GM12874 (cell line): ENCODE measurements around the gene TSHZ2.

Experiments
- TF ChIP-seq, protein P1 (sequence below): IDR thresholded peaks from 2 replicates; pipeline ENCODE4 v1.5.1; 2011; ENCODE audit warnings: low read depth, mild to moderate bottlenecking, control low read depth, low read length, moderate library complexity; ENCODE audit not compliant: insufficient read depth

Gene TSHZ2

DNA sequence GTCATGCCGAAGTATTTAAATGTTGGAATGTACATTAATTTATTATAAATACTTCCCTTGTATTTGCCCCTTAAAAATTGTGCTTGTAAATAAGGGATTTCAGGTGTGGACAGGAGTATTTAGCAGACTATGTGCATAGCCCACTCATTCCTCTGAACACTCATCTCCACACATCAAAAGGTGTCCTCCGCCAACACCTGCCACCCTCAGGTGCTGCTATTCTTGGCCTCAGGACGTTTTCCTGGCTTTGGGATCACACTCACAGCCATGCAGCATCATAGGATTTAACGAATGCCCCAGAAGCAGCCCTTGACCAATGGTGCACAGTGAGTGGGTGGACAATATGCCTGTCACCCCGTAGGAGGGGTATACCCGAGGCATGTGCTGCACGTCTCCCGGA, 390.6 kb downstream of the TSHZ2 start:
- TF ChIP-seq, protein P1, sequence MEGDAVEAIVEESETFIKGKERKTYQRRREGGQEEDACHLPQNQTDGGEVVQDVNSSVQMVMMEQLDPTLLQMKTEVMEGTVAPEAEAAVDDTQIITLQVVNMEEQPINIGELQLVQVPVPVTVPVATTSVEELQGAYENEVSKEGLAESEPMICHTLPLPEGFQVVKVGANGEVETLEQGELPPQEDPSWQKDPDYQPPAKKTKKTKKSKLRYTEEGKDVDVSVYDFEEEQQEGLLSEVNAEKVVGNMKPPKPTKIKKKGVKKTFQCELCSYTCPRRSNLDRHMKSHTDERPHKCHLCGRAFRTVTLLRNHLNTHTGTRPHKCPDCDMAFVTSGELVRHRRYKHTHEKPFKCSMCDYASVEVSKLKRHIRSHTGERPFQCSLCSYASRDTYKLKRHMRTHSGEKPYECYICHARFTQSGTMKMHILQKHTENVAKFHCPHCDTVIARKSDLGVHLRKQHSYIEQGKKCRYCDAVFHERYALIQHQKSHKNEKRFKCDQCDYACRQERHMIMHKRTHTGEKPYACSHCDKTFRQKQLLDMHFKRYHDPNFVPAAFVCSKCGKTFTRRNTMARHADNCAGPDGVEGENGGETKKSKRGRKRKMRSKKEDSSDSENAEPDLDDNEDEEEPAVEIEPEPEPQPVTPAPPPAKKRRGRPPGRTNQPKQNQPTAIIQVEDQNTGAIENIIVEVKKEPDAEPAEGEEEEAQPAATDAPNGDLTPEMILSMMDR: no peak

DNA sequence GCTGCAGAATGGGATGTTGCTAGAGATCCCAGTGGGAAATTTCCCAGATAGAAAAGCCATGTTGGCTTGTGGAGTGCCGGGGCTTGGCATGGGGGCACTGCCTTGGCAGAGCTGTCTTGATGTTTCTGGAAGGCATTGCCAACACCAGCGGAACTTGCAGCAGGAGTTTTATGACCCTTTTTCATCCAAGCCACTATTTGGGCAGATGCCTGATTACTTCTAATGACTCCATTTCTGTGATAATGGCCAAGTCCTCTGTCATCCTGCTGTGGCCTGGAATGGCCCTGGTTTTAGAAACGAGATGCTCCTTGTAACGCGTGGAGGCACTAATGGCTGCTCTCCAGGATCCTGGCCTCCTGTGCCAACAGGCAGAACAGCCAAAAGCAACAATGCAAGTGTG, 392.5 kb downstream of the TSHZ2 start:
- TF ChIP-seq, protein P1: no peak

DNA sequence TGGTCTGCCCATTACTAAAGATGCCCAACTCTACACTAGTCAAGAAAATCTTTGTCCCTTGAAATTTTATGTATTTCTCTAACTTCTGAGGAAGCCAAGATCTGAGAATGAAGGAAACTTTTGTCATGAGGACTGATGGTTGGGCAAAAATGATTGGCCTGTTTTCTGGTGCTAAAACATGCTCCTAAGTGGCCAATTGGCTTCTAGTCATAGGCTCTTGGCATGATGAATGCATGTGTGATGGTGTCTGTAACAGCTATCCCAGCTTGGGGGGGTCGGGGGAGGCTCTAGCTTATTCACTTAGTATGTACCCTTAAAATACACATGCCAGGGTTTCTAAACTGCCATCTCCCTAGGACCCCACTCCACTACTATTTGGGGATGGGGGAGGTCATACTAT, 392.9 kb downstream of the TSHZ2 start:
- TF ChIP-seq, protein P1: no peak

- TF ChIP-seq, protein P1: no peak
These were observed 393.4 kb downstream of the TSHZ2 start for GRCh38 chr20:53365539-53366075.

DNA sequence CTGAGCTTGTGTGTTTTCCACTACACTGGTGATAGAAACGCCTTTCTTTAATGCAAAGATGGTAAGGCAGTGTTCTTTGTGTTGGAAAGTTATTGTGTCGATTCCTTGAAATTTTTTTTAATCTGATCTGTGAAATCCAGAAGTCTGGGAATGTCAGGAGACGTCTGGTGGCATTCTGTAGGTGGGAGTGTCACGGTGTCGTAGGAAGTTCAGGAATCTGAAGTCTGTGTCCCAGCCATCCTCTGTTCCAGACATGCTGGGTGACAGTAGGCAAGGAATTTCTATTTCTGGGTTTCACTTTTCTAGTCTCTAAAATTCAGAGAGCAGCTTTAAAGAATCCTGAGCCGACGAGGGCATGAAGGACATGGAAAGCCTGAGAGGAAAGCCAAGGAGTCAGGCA, 397.7 kb downstream of the TSHZ2 start:
- TF ChIP-seq, protein P1: no peak

DNA sequence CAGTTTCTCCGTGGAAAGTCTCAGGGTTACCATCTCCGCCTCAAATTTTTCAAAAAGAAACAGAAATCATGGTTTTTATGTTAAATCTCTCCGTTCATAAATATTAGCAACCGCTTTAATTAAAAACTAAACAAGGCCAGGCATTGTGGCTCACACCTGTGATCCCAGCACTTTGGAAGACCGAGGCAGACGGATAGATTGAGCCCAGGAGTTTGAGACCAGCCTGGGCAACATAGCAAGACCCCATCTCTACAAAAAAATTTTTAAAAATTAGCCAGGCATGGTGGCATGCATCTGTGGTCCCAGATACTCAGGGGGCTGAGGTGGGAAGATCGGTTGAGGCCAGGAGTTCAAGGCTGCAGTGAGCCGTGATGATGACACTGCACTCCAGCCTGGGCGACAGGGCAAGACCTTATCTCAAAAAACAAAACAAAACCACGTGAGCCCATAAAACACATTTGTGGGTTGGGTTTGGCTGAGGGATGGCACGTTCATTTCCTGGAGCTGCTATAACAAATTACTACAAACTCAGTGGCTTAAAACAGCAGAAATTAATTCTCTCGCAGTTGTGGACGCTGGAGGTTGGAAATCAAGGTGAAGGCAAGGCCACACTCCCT, 398.3 kb downstream of the TSHZ2 start:
- TF ChIP-seq, protein P1: no peak

GRCh38 chr20:53371216-53371615, 399.1 kb downstream of the TSHZ2 start:
- TF ChIP-seq, protein P1: no peak
